Activated T-helper 1 cell treated with anti-CD3 and anti-CD28 coated beads, Interleukin-12 subunit alpha, Interleukin-12 subunit beta, Interleukin-2, Interleukin-4 antibody, amounts not matched to agents 30 ng/mL and 10 ng/mL and 1 ng/mL, durations not matched to agents 14 hours and 24 hours and 36 hours (primary cell): Measurements from ENCODE around the gene PER3. TPM values are rescaled to one million over a fixed set of nuclear protein-coding genes. Genes with fewer than 3 reads are reported as not detected.

Experiments used
- DNase-seq: peaks from one replicate; pipeline ENCODE4 v3.0.0; 2021; ENCODE audit warnings: low spot score
- H3K27ac Mint-ChIP-seq: one replicate; pipeline ENCODE4 v1.8.0; 2021; ENCODE audit warnings: mild to moderate bottlenecking, mixed read lengths
- H3K27me3 Mint-ChIP-seq: one replicate; pipeline ENCODE4 v1.8.0; 2022; ENCODE audit warnings: mild to moderate bottlenecking, moderate library complexity, mixed read lengths; ENCODE audit not compliant: insufficient read depth
- H3K36me3 Mint-ChIP-seq: one replicate; pipeline ENCODE4 v1.8.0; 2021; ENCODE audit warnings: low read depth, mixed read lengths
- H3K4me1 Mint-ChIP-seq: one replicate; pipeline ENCODE4 v1.8.0; 2021; ENCODE audit warnings: low read depth, mixed read lengths
- H3K4me3 Mint-ChIP-seq: one replicate; pipeline ENCODE4 v1.8.0; 2021; ENCODE audit warnings: mild to moderate bottlenecking, moderate library complexity, mixed read lengths
- H3K9me3 Mint-ChIP-seq: one replicate; pipeline ENCODE4 v1.8.0; 2021; ENCODE audit warnings: mixed read lengths
- intact Hi-C: fragments of 100-400 bp; cut with micrococcal nuclease; formaldehyde crosslinking; loops from one replicate; pipeline ENCODE4 v1.15.1; 2024
- total RNA-seq: library from RNA; stranded (reverse); gene quantifications from 2 replicates; pipeline ENCODE4 v1.2.3, GENCODE V29; 2022

PER3 gene
- total RNA-seq, 1 donor from 2014 or later, result 4.4 TPM

- DNase-seq, result no peak
- intact Hi-C loops, result no loop called here
- Mint-ChIP-seq H3K27me3 (peaks cover 2% of the 10 kb centered on the region), H3K36me3 (no peaks in the 10 kb centered on the region), H3K9me3 (no peaks in the 10 kb centered on the region), H3K4me1 (no peaks in the 10 kb centered on the region), H3K27ac (no peak overlapping the region), H3K4me3 (no peak overlapping the region)
These were observed 85.2 kb downstream of the PER3 start for GRCh38 chr1:7869136-7869920.

GRCh38 chr1:7871136-7871535, 87.0 kb downstream of the PER3 start:
- Mint-ChIP-seq H3K27ac (no peak overlapping the region), H3K4me3 (no peak overlapping the region), H3K4me1 (no peaks in the 10 kb centered on the region), H3K9me3 (no peaks in the 10 kb centered on the region), H3K36me3 (no peaks in the 10 kb centered on the region), H3K27me3 (peaks cover under 1% of the 10 kb centered on the region)
- intact Hi-C loops, result no loop called here
- no peak for DNase-seq

- peaks cover 4% of the 10 kb centered on the region for H3K27me3 Mint-ChIP-seq
- peaks cover 6% of the 10 kb centered on the region for H3K4me1 Mint-ChIP-seq
- H3K4me3 Mint-ChIP-seq, result no peak overlapping the region
- peaks cover 16% of the 10 kb centered on the region for H3K9me3 Mint-ChIP-seq
- H3K36me3 Mint-ChIP-seq, result no peaks in the 10 kb centered on the region
- no peak for DNase-seq
- intact Hi-C loops, result no loop called here
- H3K27ac Mint-ChIP-seq, result no peak overlapping the region
These were observed 90.0 kb downstream of the PER3 start for GRCh38 chr1:7873801-7874795.

- Mint-ChIP-seq H3K27ac (no peak overlapping the region), H3K27me3 (peaks cover 4% of the 10 kb centered on the region), H3K4me3 (no peak overlapping the region), H3K9me3 (peaks cover 16% of the 10 kb centered on the region), H3K4me1 (peaks cover 6% of the 10 kb centered on the region), H3K36me3 (no peaks in the 10 kb centered on the region)
- no peak for DNase-seq
- intact Hi-C loops, result no loop called here
These were observed 93.9 kb downstream of the PER3 start for GRCh38 chr1:7878027-7878426.

GRCh38 chr1:7879228-7879627, 95.1 kb downstream of the PER3 start:
- DNase-seq, result no peak
- Mint-ChIP-seq H3K4me1 (peaks cover 6% of the 10 kb centered on the region), H3K27ac (no peak overlapping the region), H3K4me3 (no peak overlapping the region), H3K27me3 (peaks cover 7% of the 10 kb centered on the region), H3K9me3 (peaks cover 16% of the 10 kb centered on the region), H3K36me3 (no peaks in the 10 kb centered on the region)
- intact Hi-C loops, result no loop called here

- no peak for DNase-seq
- Mint-ChIP-seq H3K27me3 (peaks cover 19% of the 10 kb centered on the region), H3K9me3 (peaks cover 7% of the 10 kb centered on the region), H3K4me1 (no peaks in the 10 kb centered on the region), H3K27ac (no peak overlapping the region), H3K36me3 (no peaks in the 10 kb centered on the region), H3K4me3 (no peak overlapping the region)
- intact Hi-C loops, result no loop called here
These were observed 100.7 kb downstream of the PER3 start for GRCh38 chr1:7884757-7885156.

GRCh38 chr1:7885513-7886404, 101.7 kb downstream of the PER3 start:
- Mint-ChIP-seq H3K36me3 (no peaks in the 10 kb centered on the region), H3K27ac (no peak overlapping the region), H3K9me3 (peaks cover 7% of the 10 kb centered on the region), H3K4me3 (no peak overlapping the region), H3K27me3 (peaks cover 25% of the 10 kb centered on the region), H3K4me1 (no peaks in the 10 kb centered on the region)
- DNase-seq, result no peak
- intact Hi-C loops, result no loop called here

GRCh38 chr1:7886405-7886745, 102.3 kb downstream of the PER3 start:
- H3K36me3 Mint-ChIP-seq, result no peaks in the 10 kb centered on the region
- peaks cover 7% of the 10 kb centered on the region for H3K9me3 Mint-ChIP-seq
- peaks cover 25% of the 10 kb centered on the region for H3K27me3 Mint-ChIP-seq
- H3K4me1 Mint-ChIP-seq, result no peaks in the 10 kb centered on the region
- DNase-seq, result no peak
- H3K4me3 Mint-ChIP-seq, result no peak overlapping the region
- H3K27ac Mint-ChIP-seq, result no peak overlapping the region
- intact Hi-C loops, result no loop called here

GRCh38 chr1:7888248-7889081, 104.4 kb downstream of the PER3 start:
- Mint-ChIP-seq H3K36me3 (no peaks in the 10 kb centered on the region), H3K27ac (no peak overlapping the region), H3K4me3 (no peak overlapping the region), H3K4me1 (no peaks in the 10 kb centered on the region), H3K9me3 (peaks cover 7% of the 10 kb centered on the region), H3K27me3 (peaks cover 25% of the 10 kb centered on the region)
- intact Hi-C loops, result no loop called here
- DNase-seq, result no peak

GRCh38 chr1:7890853-7891252, 106.8 kb downstream of the PER3 start:
- Mint-ChIP-seq H3K4me3 (no peak overlapping the region), H3K4me1 (no peaks in the 10 kb centered on the region), H3K27ac (no peak overlapping the region), H3K27me3 (peaks cover 15% of the 10 kb centered on the region), H3K36me3 (no peaks in the 10 kb centered on the region), H3K9me3 (no peaks in the 10 kb centered on the region)
- DNase-seq, result no peak
- intact Hi-C loops, result no loop called here

GRCh38 chr1:7891804-7892203, 107.7 kb downstream of the PER3 start:
- Mint-ChIP-seq H3K36me3 (no peaks in the 10 kb centered on the region), H3K27me3 (peaks cover 12% of the 10 kb centered on the region), H3K9me3 (no peaks in the 10 kb centered on the region), H3K4me1 (no peaks in the 10 kb centered on the region), H3K4me3 (no peak overlapping the region), H3K27ac (no peak overlapping the region)
- DNase-seq, result no peak
- intact Hi-C loops, result no loop called here
